Right lobe of liver (tissue), 4 donors: ENCODE results near the gene ATOSA.

Source experiments
- CTCF ChIP-seq, 4 donors: fragments of 200-600 bp in 3 of 4; fragments of 450-650 bp in 1 of 4; IDR thresholded peaks; one replicate each; pipeline versions ENCODE4 v1.5.1 to v1.8.0; 2016 to 2022; ENCODE audit warnings: antibody characterized with exemption in 4 of 4, mild to moderate bottlenecking in 2 of 4
- POLR2A ChIP-seq: fragments of 450-650 bp; IDR thresholded peaks from one replicate; pipeline ENCODE4 v1.6.1; 2017; ENCODE audit warnings: antibody characterized with exemption, mild to moderate bottlenecking
- donor health status: DM: no; HTN: no; CAD: no.
- donor health status: DM: no; HTN: no; CAD: no.
- donor health status: DM: no; HTN: yes; CAD: no.

- TF ChIP-seq CTCF (IDR thresholded peaks at IDR 0.05), result no peak
- no peak for TF ChIP-seq POLR2A
These were observed 19.0 kb downstream of the ATOSA start for GRCh38 chr15:52660192-52660591.
